NCI-H82 treated with DMSO at 0.1 percent for 48 hours (cell line): ENCODE data around the gene SYCE1L.
A peak's percentile ranks its signal among the peaks of the same experiment; 100 is the strongest.
"Not testable (repeated sequence)": the region's sequence is repeated elsewhere in the genome, so short reads cannot be mapped to it uniquely, and the experiment has no call there.

ENCODE experiments used
- DNase-seq: peaks from one replicate; lab custom pipeline; 2025; ENCODE audit not compliant: unreplicated experiment; lab: John Stamatoyannopoulos, UW

Gene SYCE1L

DNA sequence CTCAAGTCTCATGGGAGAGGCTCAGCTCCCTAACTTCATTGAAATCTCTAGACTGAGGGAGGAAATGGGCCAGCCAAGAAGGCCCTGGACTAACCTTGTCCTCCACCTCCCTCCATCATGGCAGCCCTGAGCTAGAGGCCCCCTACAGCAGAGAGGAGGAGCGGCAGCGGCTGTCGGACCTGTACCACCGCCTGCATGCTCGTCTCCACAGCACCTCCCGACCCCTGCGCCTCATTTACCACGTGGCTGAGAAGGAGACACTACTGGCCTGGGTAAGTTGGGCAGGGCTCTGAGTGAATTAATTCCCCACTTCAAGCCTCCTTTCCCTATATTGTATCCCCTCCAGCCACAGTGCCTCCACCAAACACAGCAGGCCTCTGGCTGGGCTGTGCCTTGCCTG is 3.8 kb upstream of the SYCE1L start:
- no peak for DNase-seq

DNA sequence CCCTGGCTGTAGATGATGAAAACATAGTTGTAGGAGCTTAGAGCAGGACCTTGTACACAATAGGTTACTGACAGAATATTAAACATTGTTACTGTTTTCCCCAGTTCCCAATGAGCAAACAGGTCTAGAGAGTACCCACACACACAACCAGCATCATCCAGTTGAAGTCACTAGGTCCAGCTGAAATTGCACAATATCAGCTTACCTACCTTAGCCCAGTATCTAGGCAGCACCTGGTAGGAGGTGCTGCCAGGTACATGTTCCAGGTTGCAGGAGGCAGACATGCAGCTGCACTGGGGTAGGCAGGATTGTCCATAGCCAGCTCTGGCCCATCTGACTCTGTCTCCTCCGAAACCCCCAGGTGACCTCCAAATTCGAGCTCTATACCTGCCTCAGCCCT is 1.5 kb upstream of the SYCE1L start:
- DNase-seq: no peak

DNA sequence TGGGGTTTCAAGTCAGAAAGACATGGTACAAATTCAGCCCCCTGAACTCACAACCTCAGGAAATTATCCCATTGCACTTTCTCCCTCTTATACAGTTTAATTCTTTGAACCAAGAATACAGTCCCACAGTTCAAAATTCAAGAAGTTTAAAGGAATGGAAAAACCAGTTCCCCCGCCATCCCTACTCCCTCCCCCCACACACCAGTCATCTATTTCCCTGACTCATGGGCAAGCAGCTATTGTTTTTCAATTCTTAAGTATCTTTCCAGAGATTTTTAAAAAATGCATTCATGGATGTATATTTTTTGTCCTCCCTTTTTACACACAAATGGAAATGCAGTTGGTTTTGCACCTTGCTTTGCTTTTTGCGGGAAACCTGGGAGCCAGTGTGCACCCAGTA is 7.3 kb downstream of the SYCE1L start:
- DNase-seq: no peak

DNA sequence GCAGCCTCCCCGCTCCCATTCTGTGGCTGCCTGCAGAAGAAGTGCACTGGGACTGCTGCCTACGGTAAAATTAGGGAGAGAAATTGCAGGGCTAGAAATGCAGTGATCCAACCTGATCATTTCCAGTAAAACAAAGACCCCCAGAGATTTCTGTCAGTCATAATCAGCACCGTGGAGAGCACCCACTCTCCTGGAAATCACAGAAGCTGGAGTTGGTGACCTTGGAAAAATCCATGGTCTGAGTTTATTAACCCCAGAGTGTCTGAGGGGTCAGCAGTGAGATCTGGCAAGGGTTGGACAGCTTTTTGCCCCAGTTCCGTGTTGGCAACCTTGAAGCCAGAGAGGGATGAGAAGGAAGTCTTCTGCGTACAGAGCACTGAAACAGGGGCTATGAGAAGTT is 7.8 kb downstream of the SYCE1L start:
- DNase-seq: no peak

DNA sequence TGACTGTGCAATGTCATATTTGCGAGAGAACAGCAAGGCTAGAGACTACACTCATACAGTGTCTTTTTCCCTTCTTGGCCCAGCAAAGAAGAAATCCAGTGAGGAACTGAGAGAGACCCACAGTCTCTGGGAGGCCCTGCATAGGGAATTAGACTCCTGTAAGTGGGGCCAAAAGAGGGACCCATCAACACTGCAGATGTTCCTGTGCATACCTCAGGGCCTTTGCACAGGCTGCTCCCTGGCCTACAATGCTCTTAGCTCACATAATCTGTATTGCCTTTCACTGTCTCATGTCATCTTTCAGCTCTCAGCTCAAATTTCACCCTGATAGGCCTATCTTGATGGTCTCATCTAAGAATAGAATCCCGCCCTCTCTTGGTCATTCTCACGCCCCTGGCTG is 9.2 kb downstream of the SYCE1L start:
- DNase-seq: no peak

DNA sequence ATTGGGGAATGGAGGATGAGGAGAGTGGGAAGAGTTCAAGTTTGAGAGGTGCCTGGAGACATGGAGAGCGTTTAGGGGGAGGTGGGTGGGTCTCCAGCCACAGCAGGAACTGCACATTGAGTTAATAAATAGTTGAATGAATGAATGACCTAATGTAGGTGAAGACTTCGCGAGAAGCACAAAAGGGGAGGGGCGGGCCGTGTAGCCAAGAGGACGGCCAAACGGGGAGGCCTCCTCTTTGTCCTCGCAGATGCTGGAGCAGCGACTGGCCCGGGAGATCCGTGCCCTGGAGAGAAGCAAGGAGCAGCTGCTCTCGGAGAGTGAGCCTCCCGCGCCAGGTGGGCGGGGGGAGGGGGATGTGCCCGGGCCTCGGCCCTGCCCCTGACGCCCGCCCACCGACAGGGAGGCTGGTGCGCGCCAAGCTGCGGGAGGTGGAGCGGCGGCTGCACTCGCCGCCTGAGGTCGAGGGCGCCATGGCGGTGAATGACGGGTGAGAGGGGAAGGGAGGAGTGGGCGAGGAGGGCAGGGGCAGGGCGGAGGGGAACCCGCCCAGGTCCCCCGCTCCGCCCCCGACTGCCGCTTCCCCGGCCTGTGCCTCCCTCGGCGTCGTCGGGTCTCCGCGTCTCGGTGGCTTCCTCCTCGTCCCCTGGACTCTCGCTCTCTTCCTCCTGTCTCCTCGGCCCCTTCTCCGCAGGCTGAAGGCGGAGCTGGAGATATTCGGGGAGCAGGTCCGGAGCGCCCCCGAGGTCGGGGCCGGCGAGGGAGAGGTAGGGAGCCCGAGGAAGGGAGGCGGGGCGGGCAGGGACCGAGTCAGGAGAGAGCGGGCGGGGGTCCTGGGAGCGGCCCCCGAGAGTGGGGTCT is 12.9 kb downstream of the SYCE1L start:
- peak; percentile 69 for DNase-seq

DNA sequence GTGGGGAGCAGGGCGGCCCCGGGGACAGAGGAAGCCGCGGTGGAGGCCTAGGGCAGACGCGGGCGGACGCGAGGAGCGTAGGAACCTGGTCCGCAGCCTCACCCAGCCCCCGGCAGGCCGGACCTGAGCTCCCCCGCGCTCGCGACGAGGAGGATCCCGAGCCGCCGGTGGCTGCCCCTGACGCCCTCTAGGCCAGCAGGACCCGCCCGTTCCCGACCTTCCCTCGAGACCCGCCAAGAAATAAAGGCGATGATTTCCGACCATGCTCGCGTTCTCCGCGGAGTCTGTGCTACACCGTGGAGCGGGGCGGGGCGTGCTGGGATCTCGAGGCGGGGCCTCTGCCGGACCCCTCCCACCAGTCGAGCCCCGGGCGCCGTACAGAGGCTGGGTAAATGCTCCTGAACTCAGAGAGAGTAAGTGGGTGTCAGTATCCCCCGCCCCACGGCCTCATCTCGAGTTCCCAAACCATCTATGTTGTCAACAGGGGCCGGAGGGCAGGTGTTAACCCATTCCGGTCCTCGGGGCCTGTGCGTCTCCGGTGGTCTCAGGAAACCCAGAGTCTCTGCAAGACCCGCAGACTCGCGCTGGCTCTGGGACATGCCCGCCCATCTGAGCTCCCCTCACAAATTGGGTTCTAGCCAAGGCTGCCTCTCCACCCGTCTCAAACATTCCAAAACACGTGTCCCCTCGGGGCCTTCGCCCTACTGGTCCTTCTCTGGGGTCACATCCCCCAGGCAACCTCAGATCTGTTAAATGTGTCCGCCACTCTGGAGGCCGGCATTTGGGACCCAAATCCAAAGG is 13.7 kb downstream of the SYCE1L start:
- peak; percentile 13 for DNase-seq

DNA sequence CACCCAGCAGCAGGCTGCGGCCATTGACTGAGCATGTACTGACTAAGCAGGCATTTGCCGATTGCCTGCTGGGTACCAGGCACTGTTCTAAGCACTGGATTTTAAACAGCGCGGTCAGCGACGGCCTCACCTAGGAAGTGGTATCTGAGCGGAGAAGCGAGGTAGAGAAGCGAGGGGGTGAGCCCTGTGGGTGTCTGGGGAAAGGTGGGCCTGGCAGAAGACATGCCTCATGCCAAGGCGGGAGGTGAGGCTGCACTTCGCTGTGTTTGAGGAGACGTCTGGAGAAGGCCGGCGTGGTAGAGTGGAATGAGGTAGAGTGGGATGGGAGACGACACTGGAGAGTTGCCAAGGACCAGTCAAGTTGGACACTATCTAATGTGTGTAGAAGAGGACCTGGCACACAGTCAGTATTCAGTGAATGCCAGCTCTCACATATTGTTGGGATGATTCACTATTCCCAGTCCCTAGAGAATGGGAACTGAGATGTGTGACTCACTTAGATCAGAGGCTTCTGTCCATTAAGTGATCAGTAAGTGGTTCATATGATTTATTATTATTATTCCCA is 14.4 kb downstream of the SYCE1L start:
- no peak for DNase-seq

DNA sequence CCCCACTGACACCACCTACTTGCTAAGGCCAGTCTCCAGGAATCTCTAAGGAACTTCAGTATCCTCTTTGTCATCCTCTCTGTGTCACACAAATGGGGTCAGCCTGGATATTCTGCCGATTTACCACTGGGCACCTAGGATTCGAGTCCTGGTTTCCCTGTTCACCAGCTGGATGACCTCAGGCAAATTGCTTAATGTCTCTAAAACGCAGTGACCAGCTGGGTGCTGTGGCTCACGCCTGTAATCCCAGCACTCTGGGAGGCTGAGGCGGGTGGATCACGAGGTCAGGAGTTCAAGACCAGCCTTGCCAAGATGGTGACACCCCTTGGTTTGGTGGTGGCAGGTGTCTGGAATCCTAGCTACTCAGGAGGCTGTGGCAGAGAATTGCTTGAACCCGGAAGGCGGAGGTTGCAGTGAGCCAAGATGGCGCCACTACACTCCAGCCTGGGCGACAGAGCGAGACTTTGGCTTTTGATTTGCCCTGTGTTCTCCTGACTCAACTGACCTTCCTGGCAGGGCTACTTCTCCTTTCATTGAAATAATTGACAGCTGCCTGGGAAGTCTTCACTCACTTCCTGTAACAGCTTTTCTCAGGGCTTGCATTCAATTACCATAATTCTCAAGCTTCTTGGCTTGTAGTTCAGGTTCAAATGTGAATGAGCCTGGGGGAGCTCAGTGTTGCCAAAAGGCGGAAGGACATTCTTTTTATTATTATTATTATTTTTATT is 15.4 kb downstream of the SYCE1L start:
- no peak for DNase-seq

DNA sequence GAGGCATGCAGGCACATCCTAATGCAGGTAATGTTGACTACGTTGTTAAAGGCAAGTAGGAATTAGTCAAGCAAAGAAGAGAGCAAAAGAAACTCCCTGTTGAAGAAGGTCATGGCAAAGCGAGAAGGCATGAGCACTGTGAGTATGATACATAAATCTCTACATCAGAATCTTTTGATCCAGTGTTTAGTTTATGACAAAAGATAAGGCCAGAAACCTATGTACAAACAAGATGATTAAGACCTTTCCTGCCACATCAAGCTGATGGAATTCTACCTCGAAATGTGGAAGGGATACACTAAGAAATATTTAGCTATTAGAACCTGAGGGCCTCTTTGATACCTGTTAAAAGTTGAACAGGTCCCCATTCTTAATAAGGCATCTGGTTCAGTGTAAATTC is 20.2 kb downstream of the SYCE1L start:
- DNase-seq: no peak

DNA sequence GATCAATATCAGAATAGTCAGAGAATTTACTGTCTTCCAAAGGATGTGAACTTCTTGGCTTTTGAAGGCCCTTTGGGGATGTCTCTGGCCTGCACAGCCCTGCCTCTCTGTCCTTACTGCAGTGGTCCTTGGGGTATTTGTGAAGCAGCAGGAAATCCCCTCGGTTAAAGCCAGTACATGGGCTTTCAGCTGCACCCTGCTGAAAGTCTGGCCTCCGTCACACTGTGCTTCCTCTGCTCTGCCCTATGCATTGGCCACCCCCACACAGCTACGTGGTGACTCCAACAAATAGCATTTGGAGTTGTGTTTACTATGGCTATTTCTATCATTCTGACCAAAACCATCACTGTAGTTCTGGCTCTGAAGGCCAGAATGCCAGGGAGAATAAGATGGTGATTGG is 21.2 kb downstream of the SYCE1L start:
- no peak for DNase-seq

DNA sequence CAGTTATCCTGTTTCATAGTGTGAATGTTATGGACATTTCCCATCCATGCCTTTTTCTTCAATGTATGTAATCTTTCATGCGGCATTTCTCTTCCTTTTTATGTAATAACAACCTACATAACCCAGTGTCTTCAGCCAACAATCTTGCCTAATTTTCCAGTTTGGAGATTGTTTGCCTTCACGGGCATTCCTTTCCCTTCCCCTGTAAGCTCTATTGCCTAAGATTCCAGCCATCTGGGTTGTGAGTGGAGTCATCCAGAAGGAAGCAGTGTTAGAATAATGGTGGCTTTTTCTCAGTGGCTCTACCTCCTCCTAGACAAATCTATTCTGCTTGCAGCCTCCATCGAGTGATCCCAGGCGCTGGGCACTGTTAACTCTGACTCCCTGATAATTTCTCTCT is 22.3 kb downstream of the SYCE1L start:
- no peak for DNase-seq

DNA sequence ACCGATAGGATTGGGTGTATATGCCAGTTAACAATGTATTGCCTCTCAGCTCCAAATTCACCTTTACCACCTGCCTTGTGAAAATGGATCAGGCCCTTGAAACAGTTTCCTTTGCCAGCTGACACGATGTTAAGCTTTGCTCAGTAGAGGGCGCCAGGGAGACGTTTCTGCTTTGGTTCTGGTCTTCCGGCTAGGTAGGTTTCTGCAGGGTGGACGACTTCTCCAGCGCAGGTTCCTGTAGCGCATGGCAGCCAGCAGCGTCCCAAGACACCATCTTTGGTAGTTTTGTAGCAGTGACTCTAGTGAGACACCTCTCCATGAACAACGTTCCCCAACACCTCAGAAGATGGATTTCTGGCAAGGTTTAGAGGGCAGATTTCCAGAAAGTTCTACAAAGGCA is 24.0 kb downstream of the SYCE1L start:
- no peak for DNase-seq

DNA sequence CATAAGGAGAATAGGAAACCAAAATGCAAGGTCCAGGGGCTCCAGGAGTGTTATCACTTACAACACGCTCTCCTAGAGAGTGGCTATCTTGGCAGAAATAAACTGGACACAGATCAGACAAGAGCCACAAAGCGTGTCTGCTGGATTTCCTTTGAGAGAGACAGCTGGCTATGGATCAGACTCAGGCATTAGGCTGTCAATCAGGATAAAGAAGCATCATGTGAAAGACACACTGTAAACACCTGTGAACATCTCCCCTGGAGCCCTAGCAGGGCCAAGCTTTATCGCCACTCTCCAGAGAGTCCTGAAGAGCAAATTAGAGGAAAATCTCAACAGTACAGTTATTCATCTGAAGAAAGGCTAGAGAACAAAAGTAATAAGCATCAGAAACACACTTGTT is 26.0 kb downstream of the SYCE1L start:
- DNase-seq: peak; percentile 82

DNA sequence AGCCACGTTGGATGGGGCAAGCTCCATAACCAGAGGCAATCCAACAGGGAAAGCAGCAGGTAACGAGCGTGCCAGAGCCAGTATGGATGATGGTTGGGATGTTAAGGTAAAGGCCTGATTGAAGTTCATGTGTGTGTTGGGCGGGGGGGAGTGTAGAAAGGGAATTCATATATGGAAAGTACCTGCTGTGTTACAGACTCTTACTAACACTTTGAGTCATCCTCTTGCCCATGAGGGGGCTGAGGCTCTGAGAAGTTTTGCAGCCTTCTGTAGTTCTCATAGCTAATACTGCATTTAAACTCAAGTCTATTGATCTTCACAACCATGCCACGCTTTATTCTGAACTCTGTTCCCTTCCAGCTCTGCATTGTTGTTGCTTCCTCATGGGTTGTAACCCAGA is 28.5 kb downstream of the SYCE1L start:
- no peak for DNase-seq

DNA sequence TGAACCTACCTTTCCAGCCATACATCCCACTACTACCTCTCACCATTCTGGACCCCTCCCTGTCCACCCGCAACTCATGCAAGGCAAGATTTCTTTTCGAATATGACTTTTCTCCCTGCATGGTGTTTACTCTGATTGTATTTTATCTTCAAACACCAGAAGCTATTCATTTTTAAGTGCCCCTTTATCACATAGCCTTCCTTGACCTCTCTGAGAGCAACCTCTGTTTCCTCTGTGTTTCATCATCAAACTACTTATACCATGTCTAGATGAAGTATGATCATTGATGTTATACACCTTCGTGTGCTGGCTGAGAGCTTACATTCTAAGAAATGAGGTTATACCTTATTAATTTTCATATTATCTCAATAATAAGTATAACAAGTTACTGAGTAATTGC is 31.8 kb downstream of the SYCE1L start:
- no peak for DNase-seq

DNA sequence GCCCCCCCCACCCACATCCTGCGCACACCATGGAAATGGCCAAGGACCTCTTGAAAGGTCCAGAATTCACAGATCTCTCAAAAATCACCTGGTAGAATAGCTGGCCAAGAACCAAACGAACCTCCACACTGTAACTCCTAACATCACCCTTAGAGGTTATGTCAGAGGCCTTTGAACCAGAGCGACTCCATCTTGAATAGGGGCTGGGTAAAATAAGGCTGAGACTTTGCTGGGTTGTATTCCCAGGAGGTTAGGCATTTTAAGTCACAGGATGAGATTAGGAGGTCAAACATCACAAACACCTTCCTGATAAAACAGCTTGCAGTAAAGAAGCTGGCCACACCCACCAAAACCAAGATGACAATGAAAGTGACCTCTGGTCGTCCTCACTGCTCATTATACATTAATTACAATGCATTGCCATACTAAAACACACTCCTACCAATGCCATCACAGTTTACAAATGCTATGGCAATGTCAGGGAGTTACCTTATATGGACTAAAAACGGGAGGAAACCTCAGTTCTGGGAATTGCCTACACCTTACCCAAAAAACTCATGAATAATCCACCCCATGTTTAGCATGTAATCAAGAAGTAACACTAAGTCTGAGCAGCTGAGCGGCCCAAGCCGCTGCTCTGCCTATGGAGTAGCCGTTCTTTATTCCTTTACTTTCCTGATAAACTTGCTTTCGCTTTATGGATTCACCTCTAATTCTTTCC is 34.8 kb downstream of the SYCE1L start:
- no peak for DNase-seq

DNA sequence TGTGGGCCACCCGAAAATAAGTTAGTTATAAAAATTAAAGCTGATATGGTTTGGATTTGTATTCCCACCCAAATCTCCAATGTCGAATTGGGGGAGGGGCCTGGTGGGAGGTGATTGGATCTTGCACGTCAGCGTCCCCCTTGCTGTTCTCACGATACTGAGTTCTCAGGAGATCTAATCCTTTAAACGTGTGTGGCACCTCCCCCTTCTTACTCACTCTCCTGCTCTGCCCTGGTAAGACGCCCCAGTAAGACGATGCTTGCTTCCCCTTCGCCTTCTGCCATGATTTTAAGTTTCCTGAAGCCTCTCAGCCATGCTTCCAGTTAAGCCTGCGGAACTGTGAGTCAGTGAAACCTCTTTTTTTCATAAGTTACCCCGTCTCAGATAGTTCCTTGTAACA is 35.4 kb downstream of the SYCE1L start:
- peak; percentile 84 for DNase-seq

DNA sequence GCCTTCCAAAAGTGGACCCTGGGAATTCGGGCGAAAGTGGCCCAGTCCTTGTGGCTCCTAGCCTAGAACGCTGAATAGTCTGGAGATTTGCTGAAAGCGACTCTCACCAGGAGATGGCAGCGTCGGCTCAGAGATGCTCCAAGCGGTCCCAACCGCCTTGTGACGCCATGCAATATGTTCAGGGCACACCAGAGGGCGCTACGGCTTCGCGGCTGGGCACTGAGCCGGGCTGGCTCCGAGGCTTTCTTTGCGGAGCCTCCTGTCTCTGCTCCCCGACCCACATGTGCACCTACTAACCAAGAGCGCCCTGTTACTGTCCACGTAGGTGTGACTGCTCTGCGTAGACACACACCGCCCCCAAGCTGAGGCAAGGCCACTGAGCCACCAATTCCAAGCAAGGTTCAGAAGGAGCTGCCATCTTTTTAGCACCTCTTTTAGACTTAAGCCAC is 36.9 kb downstream of the SYCE1L start:
- peak; percentile 39 for DNase-seq

DNA sequence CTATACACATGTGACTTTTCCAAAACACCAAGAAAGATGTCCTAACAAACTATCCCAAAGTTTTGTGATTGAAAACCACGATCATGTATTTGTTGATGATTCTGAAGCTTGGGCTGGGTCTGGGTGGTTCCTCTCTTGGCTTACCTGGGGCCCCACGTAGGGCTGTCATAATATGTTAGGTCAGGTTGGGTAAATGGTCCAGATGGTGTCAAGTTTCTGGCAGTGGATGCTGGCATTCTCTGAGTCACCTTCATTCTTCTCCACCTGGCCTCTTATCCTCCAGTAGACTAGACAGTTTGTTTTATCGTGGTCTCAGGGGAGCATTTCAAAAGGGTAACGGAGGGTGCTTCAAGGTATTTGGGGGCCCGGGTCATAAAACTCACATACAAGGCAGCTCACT is 39.4 kb downstream of the SYCE1L start:
- no peak for DNase-seq

DNA sequence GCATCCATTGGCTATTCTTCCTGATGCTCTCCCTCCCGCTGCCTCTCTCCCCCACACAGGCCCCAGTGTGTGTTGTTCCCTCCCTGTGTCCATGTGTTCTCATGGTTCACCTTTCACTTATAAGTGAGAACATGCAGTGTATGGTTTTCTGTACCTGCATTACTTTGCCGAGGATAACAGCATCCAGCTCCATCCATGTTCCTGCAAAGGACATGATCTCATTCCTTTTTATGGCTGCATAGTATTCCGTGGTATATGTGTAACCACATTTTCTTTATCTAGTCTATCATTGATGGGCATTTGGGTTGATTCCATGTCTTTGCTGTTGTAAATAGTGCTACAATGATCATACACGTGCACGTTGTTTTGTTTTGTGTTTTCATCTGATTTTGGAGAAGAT is 43.3 kb downstream of the SYCE1L start:
- not testable (repeated sequence) for DNase-seq
